K562 (cell line): ENCODE measurements around the gene COQ8A. TPM values are rescaled to one million over a fixed set of nuclear protein-coding genes. Genes with fewer than 3 reads are reported as not detected.

Experiments
- C11orf30 ChIP-seq: fragments of 450-650 bp; IDR thresholded peaks from 2 replicates; pipeline ENCODE4 v1.6.1; 2016; ENCODE audit warnings: low read depth, mild to moderate bottlenecking
- CBFA2T3 ChIP-seq: fragments of 450-650 bp; IDR thresholded peaks from 2 replicates; pipeline ENCODE4 v1.6.1; 2017
- DDX20 ChIP-seq: fragments of 450-650 bp; IDR thresholded peaks from 2 replicates; pipeline ENCODE4 v1.6.1; 2016; ENCODE audit warnings: missing genetic modification characterization, low read depth, mild to moderate bottlenecking, missing compliant biosample characterization, moderate library complexity
- HEY1 ChIP-seq: fragments of 250-450 bp; sonication (Bioruptor Pico); IDR thresholded peaks from 2 replicates; pipeline ENCODE4 v1.5.0; 2020; ENCODE audit warnings: mild to moderate bottlenecking, moderate library complexity, borderline replicate concordance
- HIVEP1 ChIP-seq: fragments of 250-450 bp; sonication (Bioruptor Pico); IDR thresholded peaks from 2 replicates; pipeline ENCODE4 v1.4.0; 2020; ENCODE audit warnings: mild to moderate bottlenecking
- HNRNPH1 ChIP-seq: fragments of 200-400 bp; formaldehyde crosslinking; optimal IDR thresholded peaks from 2 replicates; pipeline ENCODE3; 2017; ENCODE audit warnings: low read depth, mild to moderate bottlenecking, low read length, moderate library complexity
- HNRNPL ChIP-seq: fragments of 200-400 bp; formaldehyde crosslinking; IDR thresholded peaks from 2 replicates; pipeline ENCODE4 v1.6.1; 2017; ENCODE audit warnings: low read depth, mild to moderate bottlenecking, low read length
- JUNB ChIP-seq: fragments of 450-650 bp; formaldehyde crosslinking; conservative IDR thresholded peaks from 2 replicates; pipeline ENCODE4 v1.4.0; 2020; ENCODE audit warnings: mild to moderate bottlenecking
- MAFF ChIP-seq: IDR thresholded peaks from 2 replicates; pipeline ENCODE4 v1.6.1; 2012; ENCODE audit warnings: low read length, improper control_type of control experiment
- MTA1 ChIP-seq: fragments of 450-650 bp; IDR thresholded peaks from 2 replicates; pipeline ENCODE4 v1.6.1; 2017; ENCODE audit warnings: borderline replicate concordance
- NCOA4 ChIP-seq: fragments of 450-650 bp; IDR thresholded peaks from 2 replicates; pipeline ENCODE4 v1.6.1; 2018; ENCODE audit warnings: mild to moderate bottlenecking; ENCODE audit not compliant: partially characterized antibody
- PML ChIP-seq: IDR thresholded peaks from 2 replicates; pipeline ENCODE4 v1.6.1; 2012; ENCODE audit warnings: low read length, inconsistent platforms
- RBM25 ChIP-seq: fragments of 200-400 bp; formaldehyde crosslinking; IDR thresholded peaks from 2 replicates; pipeline ENCODE4 v1.6.1; 2018; ENCODE audit warnings: low read length, low read depth, moderate library complexity; ENCODE audit not compliant: severe bottlenecking
- SRSF3 ChIP-seq: fragments of 200-400 bp; formaldehyde crosslinking; IDR thresholded peaks from 2 replicates; pipeline ENCODE4 v1.6.1; 2016; ENCODE audit warnings: mild to moderate bottlenecking, low read length, moderate library complexity; ENCODE audit not compliant: insufficient read depth
- SRSF7 ChIP-seq: fragments of 200-400 bp; formaldehyde crosslinking; optimal IDR thresholded peaks from 2 replicates; pipeline ENCODE3; 2017; ENCODE audit warnings: mild to moderate bottlenecking, low read depth, low read length
- TAF7 ChIP-seq: fragments of 450-650 bp; IDR thresholded peaks from 2 replicates; pipeline ENCODE4 v1.6.1; 2016; ENCODE audit warnings: missing genetic modification characterization, missing compliant biosample characterization
- ZNF140 ChIP-seq: fragments of 250-450 bp; sonication (Bioruptor Pico); IDR thresholded peaks from 2 replicates; pipeline ENCODE4 v1.8.0; 2021; ENCODE audit warnings: moderate library complexity, mild to moderate bottlenecking, inconsistent platforms
- ZNF184 ChIP-seq: sonication (generic); formaldehyde crosslinking; IDR thresholded peaks from 2 replicates; pipeline ENCODE4 v1.5.0; 2020; ENCODE audit warnings: missing genetic modification reagents
- ZNF212 ChIP-seq: fragments of 450-650 bp; formaldehyde crosslinking; IDR thresholded peaks from 2 replicates; pipeline ENCODE4 v1.4.0; 2020; ENCODE audit warnings: mild to moderate bottlenecking
- ZNF24 ChIP-seq: fragments of 450-650 bp; IDR thresholded peaks from 2 replicates; pipeline ENCODE4 v1.6.1; 2016
- ZNF644 ChIP-seq: fragments of 200-800 bp; sonication (Bioruptor generic); IDR thresholded peaks from 2 replicates; pipeline ENCODE4 v1.6.1; 2016; ENCODE audit warnings: low read depth, missing genetic modification characterization, missing compliant biosample characterization
- ZNF778 ChIP-seq: fragments of 450-650 bp; formaldehyde crosslinking; IDR thresholded peaks from 2 replicates; pipeline ENCODE4 v1.4.0; 2020; ENCODE audit warnings: mild to moderate bottlenecking, moderate library complexity
- polyA plus RNA-seq, 8 experiments: library from polyadenylated mRNA; depleted of rRNA in 4 of 8; stranded (reverse) in 5 of 8; unstranded in 3 of 8; fragments of >200 nt; fragmentation: Nextera tagmentation in 2 of 8; fragmentation: Illumina TruSeq in 1 of 8; extraction: Ambion mirVana in 2 of 8; extraction: Trizol in 1 of 8; gene quantifications; 2 replicates each; pipeline versions ENCODE4 v1.2.1 to v1.2.3, GENCODE V29; 2011 to 2014; ENCODE audit warnings: inconsistent platforms in 1 of 8, missing spikeins in 1 of 8
- total RNA-seq, 7 experiments: library from RNA; depleted of rRNA in 6 of 7; stranded (reverse); fragments of >200 nt in 6 of 7; fragmentation: Illumina TruSeq in 2 of 7; extraction: Trizol in 2 of 7; gene quantifications; 2 replicates each; pipeline versions ENCODE4 v1.2.1 to v1.2.3, GENCODE V29; 2011 to 2021; ENCODE audit warnings: low replicate concordance in 1 of 7
- TF ChIP-seq, protein P1 (sequence below): sonication (generic); formaldehyde crosslinking; IDR thresholded peaks from 2 replicates; pipeline ENCODE4 v1.5.0; 2020; ENCODE audit warnings: missing genetic modification reagents
- TF ChIP-seq, protein P2 (sequence below): fragments of 250-450 bp; sonication (Bioruptor Pico); IDR thresholded peaks from 2 replicates; pipeline ENCODE4 v1.8.0; 2021; ENCODE audit warnings: moderate library complexity, mild to moderate bottlenecking, inconsistent platforms
- TF ChIP-seq, protein P3 (sequence below): fragments of 450-650 bp; conservative IDR thresholded peaks from 2 replicates; pipeline ENCODE4 v1.6.1; 2016; ENCODE audit warnings: missing genetic modification characterization, low read depth, mild to moderate bottlenecking, missing compliant biosample characterization, moderate library complexity
- TF ChIP-seq, protein P4 (sequence below): sonication (generic); formaldehyde crosslinking; IDR thresholded peaks from 2 replicates; pipeline ENCODE4 v1.8.1; 2022; ENCODE audit warnings: missing genetic modification reagents
- TF ChIP-seq, protein P5 (sequence below): sonication (generic); formaldehyde crosslinking; IDR thresholded peaks from 2 replicates; pipeline ENCODE4 v1.8.0; 2022; ENCODE audit warnings: mild to moderate bottlenecking, missing genetic modification reagents

COQ8A gene
- total and polyA plus RNA-seq, 9 of the 15 experiments (the other 6 are each of a cell fraction or from before 2014, with no cell fraction given), result 2.6 to 54.3 (median 32.4) TPM

DNA sequence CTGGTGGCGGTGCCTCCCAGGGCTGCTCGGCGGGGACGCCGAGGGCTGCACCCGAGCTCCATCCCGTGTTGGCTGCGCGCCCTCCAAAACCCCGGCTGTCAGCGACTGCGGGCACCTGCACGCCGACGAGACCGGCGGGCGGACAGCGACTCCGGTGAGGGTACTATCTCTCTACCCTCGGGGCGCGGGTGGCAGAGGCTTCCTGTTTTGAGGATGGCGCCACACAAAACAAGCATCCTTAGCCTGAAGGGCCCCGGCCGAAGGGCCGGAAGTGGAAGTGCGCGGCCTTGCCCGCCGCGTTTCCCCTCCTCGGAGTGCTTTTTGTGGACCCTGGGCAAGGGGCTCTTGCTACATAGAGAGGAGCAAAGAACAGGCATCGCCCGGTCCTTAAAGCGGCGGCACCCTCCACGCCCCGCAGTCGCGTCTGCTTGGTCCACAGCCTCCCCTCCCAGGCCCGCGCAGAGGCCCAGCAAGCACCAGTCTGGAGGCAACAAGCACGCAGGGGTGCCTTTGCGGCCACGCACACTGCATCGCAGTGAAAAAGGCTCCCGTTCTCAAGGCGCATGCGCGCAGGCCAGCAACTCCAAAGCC, 561 bp upstream of the COQ8A start (continued):
- TF ChIP-seq RBM25 (no peak), HIVEP1 (CRISPR knock-in tag) (peak; percentile 72; the same call in 1 of the 2 replicates), SRSF3 (0 out of 2 replicates have a peak, but pooled peaks have one; percentile 65), TAF7 (peak; percentile 90), ZNF644 (no peak), SRSF7 (no peak), C11orf30 (no peak), MTA1 (no peak), ZNF184 (CRISPR knock-in tag) (no peak), ZNF24 (peak; percentile 12; the same call in 1 of the 2 replicates), PML (peak; percentile 82; the same call in 1 of the 2 replicates), HNRNPL (no peak), JUNB (no peak), DDX20 (tag) (no peak), ZNF212 (CRISPR knock-in tag) (0 out of 2 replicates have a peak, but pooled peaks have one; percentile 54), ZNF140 (CRISPR knock-in tag) (no peak), ZNF778 (CRISPR knock-in tag) (no peak), HNRNPH1 (no peak), HEY1 (CRISPR knock-in tag) (no peak), CBFA2T3 (no peak), MAFF (no peak), NCOA4 (no peak)
- TF ChIP-seq, protein P1, sequence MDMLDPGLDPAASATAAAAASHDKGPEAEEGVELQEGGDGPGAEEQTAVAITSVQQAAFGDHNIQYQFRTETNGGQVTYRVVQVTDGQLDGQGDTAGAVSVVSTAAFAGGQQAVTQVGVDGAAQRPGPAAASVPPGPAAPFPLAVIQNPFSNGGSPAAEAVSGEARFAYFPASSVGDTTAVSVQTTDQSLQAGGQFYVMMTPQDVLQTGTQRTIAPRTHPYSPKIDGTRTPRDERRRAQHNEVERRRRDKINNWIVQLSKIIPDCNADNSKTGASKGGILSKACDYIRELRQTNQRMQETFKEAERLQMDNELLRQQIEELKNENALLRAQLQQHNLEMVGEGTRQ (CRISPR knock-in tag), result no peak
- TF ChIP-seq, protein P2, sequence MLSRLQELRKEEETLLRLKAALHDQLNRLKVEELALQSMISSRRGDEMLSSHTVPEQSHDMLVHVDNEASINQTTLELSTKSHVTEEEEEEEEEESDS, result no peak
- TF ChIP-seq, protein P3, sequence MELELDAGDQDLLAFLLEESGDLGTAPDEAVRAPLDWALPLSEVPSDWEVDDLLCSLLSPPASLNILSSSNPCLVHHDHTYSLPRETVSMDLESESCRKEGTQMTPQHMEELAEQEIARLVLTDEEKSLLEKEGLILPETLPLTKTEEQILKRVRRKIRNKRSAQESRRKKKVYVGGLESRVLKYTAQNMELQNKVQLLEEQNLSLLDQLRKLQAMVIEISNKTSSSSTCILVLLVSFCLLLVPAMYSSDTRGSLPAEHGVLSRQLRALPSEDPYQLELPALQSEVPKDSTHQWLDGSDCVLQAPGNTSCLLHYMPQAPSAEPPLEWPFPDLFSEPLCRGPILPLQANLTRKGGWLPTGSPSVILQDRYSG (tag), result no peak
- TF ChIP-seq, protein P4, sequence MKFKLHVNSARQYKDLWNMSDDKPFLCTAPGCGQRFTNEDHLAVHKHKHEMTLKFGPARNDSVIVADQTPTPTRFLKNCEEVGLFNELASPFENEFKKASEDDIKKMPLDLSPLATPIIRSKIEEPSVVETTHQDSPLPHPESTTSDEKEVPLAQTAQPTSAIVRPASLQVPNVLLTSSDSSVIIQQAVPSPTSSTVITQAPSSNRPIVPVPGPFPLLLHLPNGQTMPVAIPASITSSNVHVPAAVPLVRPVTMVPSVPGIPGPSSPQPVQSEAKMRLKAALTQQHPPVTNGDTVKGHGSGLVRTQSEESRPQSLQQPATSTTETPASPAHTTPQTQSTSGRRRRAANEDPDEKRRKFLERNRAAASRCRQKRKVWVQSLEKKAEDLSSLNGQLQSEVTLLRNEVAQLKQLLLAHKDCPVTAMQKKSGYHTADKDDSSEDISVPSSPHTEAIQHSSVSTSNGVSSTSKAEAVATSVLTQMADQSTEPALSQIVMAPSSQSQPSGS (CRISPR knock-in tag), result no peak
- TF ChIP-seq, protein P5, sequence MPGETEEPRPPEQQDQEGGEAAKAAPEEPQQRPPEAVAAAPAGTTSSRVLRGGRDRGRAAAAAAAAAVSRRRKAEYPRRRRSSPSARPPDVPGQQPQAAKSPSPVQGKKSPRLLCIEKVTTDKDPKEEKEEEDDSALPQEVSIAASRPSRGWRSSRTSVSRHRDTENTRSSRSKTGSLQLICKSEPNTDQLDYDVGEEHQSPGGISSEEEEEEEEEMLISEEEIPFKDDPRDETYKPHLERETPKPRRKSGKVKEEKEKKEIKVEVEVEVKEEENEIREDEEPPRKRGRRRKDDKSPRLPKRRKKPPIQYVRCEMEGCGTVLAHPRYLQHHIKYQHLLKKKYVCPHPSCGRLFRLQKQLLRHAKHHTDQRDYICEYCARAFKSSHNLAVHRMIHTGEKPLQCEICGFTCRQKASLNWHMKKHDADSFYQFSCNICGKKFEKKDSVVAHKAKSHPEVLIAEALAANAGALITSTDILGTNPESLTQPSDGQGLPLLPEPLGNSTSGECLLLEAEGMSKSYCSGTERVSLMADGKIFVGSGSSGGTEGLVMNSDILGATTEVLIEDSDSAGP (CRISPR knock-in tag), result peak; percentile 81; the same call in 1 of the 2 replicates
